ENCODE data around the gene RYR2. TPM values are rescaled to one million over a fixed set of nuclear protein-coding genes. Genes with fewer than 3 reads are reported as not detected.

Gene RYR2
- polyA plus RNA-seq, 1 of the 3 experiments (the other 2 are of a cell fraction), result under 0.01 TPM

- TF ChIP-seq, protein P1, sequence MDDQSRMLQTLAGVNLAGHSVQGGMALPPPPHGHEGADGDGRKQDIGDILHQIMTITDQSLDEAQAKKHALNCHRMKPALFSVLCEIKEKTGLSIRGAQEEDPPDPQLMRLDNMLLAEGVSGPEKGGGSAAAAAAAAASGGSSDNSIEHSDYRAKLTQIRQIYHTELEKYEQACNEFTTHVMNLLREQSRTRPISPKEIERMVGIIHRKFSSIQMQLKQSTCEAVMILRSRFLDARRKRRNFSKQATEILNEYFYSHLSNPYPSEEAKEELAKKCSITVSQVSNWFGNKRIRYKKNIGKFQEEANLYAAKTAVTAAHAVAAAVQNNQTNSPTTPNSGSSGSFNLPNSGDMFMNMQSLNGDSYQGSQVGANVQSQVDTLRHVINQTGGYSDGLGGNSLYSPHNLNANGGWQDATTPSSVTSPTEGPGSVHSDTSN (IDR thresholded peaks at IDR 0.05), result no peak
- TF ChIP-seq NFIC (IDR thresholded peaks at IDR 0.05; ENCODE audit: borderline replicate concordance) (no peak), SMC3 (IDR thresholded peaks at IDR 0.05; ENCODE audit: low read depth, low read length) (no peak), NRF1 (IDR thresholded peaks at IDR 0.05; ENCODE audit: low read depth, low read length) (no peak), EZH2phosphoT487 (IDR thresholded peaks at IDR 0.05; ENCODE audit: borderline replicate concordance, low read depth) (no peak)
Measured at GRCh38 chr1:237789619-237790018, 747.6 kb downstream of the RYR2 start (continued).

DNA sequence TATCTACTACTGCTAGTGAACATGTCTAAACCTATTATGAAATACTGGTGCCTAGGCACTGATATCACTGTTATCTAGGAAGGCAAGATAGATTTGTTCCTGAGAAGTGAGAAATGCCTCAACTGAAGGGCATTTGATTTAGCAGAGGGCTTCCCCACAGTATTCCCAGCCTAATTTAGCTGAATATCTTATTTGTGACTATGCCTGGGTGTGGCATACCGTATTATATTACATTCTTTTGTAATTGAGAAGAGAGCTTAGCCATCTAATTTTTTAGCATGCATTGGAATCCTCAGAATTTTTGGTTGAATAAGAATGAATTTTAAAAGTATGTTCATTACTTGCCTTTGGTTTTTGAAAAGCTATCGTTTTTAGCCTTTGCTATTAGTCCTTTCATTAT lies 749.6 kb downstream of the RYR2 start:
- POLR2A ChIA-PET, result no interaction called here
- Histone ChIP-seq H3K79me2 (ENCODE audit: insufficient read depth) (no peaks in the 10 kb centered on the region), H3K4me2 (no peak overlapping the region), H3K4me3 (ENCODE audit: low read depth in 2 of 2, low read length in 1 of 2) (no peak overlapping the region), H3K9ac (no peak overlapping the region), H4K20me1 (ENCODE audit: insufficient read depth) (no peaks in the 10 kb centered on the region), H3K36me3 (replicated peaks in 1 of 2; ENCODE audit: control insufficient read depth in 1 of 2, insufficient read depth in 2 of 2, low read length in 1 of 2) (no peaks in the 10 kb centered on the region), H3K27me3 (ENCODE audit: insufficient read depth) (no peaks in the 10 kb centered on the region), H3F3A (replicated peaks; ENCODE audit: insufficient read depth) (no peaks in the 10 kb centered on the region), H3K4me1 (ENCODE audit: control insufficient read depth in 1 of 2, insufficient read depth in 2 of 2, low read depth in 1 of 2, low read length in 1 of 2) (peaks cover 0 to 3% of the 10 kb centered on the region in 2 experiments; a peak in 1 of 4 replicates), H3K27ac (ENCODE audit: low read depth in 2 of 2, low read length in 1 of 2) (no peak overlapping the region), H3K9me3 (no peaks in the 10 kb centered on the region), H2AFZ (ENCODE audit: low read depth) (no peak overlapping the region), H3K9me2 (no peaks in the 10 kb centered on the region)
- CTCF ChIA-PET, result interaction anchor here (1.1 to 1.6 kb wide), 3 partner anchors 9 to 16 kb away, joined by 3 to 9 read pairs (median 5); no protein-coding TSS in a partner anchor
- WGBS (ENCODE audit: low lambda C conversion rate), result 40% methylated on average over 2 of the region's 2 CpGs
- TF ChIP-seq TEAD4 (IDR thresholded peaks at IDR 0.05; ENCODE audit: borderline replicate concordance, insufficient read depth), result no peak
- no peak for TF ChIP-seq FOSL2 (IDR thresholded peaks at IDR 0.05; ENCODE audit: borderline replicate concordance, low read depth)
- TF ChIP-seq ELF1 (IDR thresholded peaks at IDR 0.05), result no peak
- no peak for TF ChIP-seq YY1 (IDR thresholded peaks at IDR 0.05; ENCODE audit: low read depth)
- TF ChIP-seq EZH2phosphoT487 (IDR thresholded peaks at IDR 0.05; ENCODE audit: borderline replicate concordance, low read depth), result no peak
- TF ChIP-seq, protein P1 (IDR thresholded peaks at IDR 0.05), result no peak
- no peak for TF ChIP-seq SMC3 (IDR thresholded peaks at IDR 0.05; ENCODE audit: low read depth, low read length)
- TF ChIP-seq GABPA (IDR thresholded peaks at IDR 0.05; ENCODE audit: low read depth), result no peak
- TF ChIP-seq, protein P2, sequence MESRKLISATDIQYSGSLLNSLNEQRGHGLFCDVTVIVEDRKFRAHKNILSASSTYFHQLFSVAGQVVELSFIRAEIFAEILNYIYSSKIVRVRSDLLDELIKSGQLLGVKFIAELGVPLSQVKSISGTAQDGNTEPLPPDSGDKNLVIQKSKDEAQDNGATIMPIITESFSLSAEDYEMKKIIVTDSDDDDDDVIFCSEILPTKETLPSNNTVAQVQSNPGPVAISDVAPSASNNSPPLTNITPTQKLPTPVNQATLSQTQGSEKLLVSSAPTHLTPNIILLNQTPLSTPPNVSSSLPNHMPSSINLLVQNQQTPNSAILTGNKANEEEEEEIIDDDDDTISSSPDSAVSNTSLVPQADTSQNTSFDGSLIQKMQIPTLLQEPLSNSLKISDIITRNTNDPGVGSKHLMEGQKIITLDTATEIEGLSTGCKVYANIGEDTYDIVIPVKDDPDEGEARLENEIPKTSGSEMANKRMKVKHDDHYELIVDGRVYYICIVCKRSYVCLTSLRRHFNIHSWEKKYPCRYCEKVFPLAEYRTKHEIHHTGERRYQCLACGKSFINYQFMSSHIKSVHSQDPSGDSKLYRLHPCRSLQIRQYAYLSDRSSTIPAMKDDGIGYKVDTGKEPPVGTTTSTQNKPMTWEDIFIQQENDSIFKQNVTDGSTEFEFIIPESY (IDR thresholded peaks at IDR 0.05; ENCODE audit: borderline replicate concordance, low read depth), result no peak
- TF ChIP-seq, protein P3, sequence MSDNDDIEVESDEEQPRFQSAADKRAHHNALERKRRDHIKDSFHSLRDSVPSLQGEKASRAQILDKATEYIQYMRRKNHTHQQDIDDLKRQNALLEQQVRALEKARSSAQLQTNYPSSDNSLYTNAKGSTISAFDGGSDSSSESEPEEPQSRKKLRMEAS (IDR thresholded peaks at IDR 0.05; ENCODE audit: low read depth), result no peak
- TF ChIP-seq RFX5 (IDR thresholded peaks at IDR 0.05; ENCODE audit: low read length), result no peak
- TF ChIP-seq, protein P4, sequence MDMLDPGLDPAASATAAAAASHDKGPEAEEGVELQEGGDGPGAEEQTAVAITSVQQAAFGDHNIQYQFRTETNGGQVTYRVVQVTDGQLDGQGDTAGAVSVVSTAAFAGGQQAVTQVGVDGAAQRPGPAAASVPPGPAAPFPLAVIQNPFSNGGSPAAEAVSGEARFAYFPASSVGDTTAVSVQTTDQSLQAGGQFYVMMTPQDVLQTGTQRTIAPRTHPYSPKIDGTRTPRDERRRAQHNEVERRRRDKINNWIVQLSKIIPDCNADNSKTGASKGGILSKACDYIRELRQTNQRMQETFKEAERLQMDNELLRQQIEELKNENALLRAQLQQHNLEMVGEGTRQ (IDR thresholded peaks at IDR 0.05; ENCODE audit: borderline replicate concordance, low read depth, low read length), result no peak
- no peak for TF ChIP-seq MXI1 (IDR thresholded peaks at IDR 0.05; ENCODE audit: low read depth, low read length)
- no peak for TF ChIP-seq POLR2AphosphoS5 (IDR thresholded peaks at IDR 0.05; ENCODE audit: low read depth, low read length)
- no peak for DNase-seq

Measured in SK-N-SH (cell line).